GM12873 (cell line): Measurements from ENCODE around the gene USP54.

ENCODE experiments used
- TF ChIP-seq, protein P1 (sequence below): IDR thresholded peaks from 2 replicates; pipeline ENCODE4 v1.5.1; 2012; ENCODE audit warnings: low read depth, mild to moderate bottlenecking, moderate library complexity, low read length, control low read depth; ENCODE audit not compliant: insufficient read depth; ENCODE audit errors: missing control alignments

Gene USP54

DNA sequence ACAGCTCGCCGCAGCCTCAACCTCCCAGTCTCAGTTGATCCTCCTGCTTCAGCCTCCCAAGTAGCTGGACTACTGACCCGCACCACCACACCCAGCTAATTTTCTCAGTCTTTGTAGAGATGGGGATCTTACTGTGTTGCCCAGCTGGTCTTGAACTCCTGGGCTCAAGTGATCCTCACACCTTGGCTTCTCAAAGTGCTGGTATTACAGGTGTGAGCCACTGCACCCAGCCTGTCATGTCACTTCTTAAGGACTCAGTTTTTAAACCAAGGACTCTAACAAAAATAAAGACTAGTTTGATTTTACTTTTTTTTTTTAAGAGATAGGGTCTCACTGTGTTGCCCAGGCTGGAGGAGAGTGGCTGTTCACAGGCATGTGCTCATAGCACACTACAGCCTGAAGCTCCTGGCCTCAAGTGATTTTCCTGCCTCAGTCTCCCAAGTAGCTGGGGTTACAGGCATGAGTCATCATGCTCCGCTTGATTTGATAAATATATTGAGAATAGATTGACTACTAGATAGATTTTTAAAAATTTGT, 78.9 kb downstream of the USP54 start:
- TF ChIP-seq, protein P1, sequence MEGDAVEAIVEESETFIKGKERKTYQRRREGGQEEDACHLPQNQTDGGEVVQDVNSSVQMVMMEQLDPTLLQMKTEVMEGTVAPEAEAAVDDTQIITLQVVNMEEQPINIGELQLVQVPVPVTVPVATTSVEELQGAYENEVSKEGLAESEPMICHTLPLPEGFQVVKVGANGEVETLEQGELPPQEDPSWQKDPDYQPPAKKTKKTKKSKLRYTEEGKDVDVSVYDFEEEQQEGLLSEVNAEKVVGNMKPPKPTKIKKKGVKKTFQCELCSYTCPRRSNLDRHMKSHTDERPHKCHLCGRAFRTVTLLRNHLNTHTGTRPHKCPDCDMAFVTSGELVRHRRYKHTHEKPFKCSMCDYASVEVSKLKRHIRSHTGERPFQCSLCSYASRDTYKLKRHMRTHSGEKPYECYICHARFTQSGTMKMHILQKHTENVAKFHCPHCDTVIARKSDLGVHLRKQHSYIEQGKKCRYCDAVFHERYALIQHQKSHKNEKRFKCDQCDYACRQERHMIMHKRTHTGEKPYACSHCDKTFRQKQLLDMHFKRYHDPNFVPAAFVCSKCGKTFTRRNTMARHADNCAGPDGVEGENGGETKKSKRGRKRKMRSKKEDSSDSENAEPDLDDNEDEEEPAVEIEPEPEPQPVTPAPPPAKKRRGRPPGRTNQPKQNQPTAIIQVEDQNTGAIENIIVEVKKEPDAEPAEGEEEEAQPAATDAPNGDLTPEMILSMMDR, result no peak

DNA sequence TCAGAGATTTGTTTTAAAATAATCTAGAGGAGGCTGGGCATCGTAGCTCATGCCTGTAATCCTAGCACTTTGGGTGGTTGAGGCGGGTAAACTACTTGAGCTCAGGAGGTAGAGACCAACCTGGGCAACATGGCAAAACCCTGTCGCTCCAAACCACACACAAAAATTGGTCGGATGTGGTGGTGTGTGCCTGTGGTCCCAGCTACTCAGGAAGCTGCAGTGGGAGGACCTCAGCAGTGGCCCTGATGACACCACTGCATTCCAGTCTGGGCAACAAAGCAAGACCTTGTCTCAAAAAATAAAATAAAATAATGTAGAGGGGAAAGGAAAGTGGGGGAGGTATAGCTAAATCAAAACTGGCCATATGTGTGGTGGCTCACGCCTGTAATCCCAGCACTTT, 81.4 kb downstream of the USP54 start:
- TF ChIP-seq, protein P1, result no peak

- TF ChIP-seq, protein P1, result no peak
Measured at GRCh38 chr10:73506491-73506890, 84.7 kb downstream of the USP54 start.

GRCh38 chr10:73506074-73506473, 85.1 kb downstream of the USP54 start:
- TF ChIP-seq, protein P1, result no peak

DNA sequence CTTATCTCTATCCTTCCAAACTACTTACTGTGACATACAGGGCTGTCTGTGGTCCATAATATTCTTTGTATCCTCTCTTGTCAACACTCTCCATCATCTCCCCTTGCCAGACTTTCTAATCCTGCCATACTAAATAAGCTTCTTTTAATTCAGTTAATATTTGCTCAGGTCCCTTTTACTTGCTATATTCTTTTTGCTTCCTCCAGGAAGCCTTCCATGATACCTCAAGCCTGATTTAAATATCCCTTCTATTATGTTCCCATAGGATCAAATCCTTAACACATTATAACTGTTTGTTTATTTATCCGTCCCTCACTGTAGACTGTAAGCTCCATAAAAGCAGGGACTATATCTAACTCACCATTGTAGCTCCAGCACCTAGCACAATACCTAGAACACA, 88.1 kb downstream of the USP54 start:
- TF ChIP-seq, protein P1, result no peak

- TF ChIP-seq, protein P1, result no peak
Measured at GRCh38 chr10:73501651-73502050, 89.5 kb downstream of the USP54 start.

DNA sequence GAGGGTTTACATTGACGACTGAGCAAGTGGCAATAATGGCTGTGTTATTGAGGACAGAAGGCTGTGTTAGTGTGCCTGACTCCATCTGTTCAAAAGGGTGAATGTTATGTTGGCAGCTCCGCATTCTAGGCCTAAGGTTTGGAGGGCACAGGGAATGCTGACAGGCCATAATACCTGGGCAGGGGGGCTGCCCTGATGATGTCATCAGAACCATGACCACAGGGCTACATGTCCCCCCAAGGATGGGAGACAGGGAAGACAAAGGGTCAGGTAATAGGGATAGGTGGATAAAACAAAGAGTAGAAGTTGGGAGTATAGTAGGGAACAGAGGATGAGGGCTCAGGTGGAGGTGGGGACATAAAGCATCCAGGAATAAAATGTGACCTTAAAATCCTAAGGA, 93.5 kb downstream of the USP54 start:
- TF ChIP-seq, protein P1, result no peak
